H7 (cell line): ENCODE results near the gene TSPAN18. TPM values are rescaled to one million over a fixed set of nuclear protein-coding genes. Genes with fewer than 3 reads are reported as not detected.

Experiments used
- DNase-seq: peaks from one replicate; pipeline ENCODE4 v3.0.0; 2012
- H3K27me3 ChIP-seq: 2 replicates; pipeline ENCODE4 v1.6.0; 2011; ENCODE audit warnings: mild to moderate bottlenecking, low read length; ENCODE audit not compliant: control insufficient read depth, insufficient read depth
- H3K36me3 ChIP-seq: replicated peaks from 2 replicates; pipeline ENCODE4 v1.5.1; 2011; ENCODE audit warnings: low read length; ENCODE audit not compliant: control insufficient read depth, insufficient read depth
- H3K4me3 ChIP-seq: 2 replicates; pipeline ENCODE4 v1.5.1; 2011; ENCODE audit warnings: low read depth, mild to moderate bottlenecking, control low read depth, low read length, moderate library complexity; ENCODE audit not compliant: insufficient read depth
- total RNA-seq: library from RNA; depleted of rRNA; stranded (reverse); fragments of >200 nt; shearing (Covaris generic); gene quantifications from 2 replicates; pipeline ENCODE4 v1.2.3, GENCODE V29; 2014; rRNA removed

The TSPAN18 gene
- total RNA-seq, 1 experiment from 2014 or later, result 25.7 TPM

GRCh38 chr11:44980533-44981427 is 254.0 kb downstream of the TSPAN18 start:
- Histone ChIP-seq H3K27me3 (no peaks in the 10 kb centered on the region), H3K4me3 (no peak overlapping the region), H3K36me3 (no peaks in the 10 kb centered on the region)
- DNase-seq, result no peak

Other genes starting within 250 kb of the TSPAN18 start
- 1.3 and 2.5 TPM in 2 replicates for gene CD82, start 161.3 kb upstream of the TSPAN18 start, total RNA-seq
- 34.6 and 46.9 TPM in 2 replicates for gene TP53I11, start 223.9 kb downstream of the TSPAN18 start, total RNA-seq